ENCODE data around the gene MED12.

MED12 gene

DNA sequence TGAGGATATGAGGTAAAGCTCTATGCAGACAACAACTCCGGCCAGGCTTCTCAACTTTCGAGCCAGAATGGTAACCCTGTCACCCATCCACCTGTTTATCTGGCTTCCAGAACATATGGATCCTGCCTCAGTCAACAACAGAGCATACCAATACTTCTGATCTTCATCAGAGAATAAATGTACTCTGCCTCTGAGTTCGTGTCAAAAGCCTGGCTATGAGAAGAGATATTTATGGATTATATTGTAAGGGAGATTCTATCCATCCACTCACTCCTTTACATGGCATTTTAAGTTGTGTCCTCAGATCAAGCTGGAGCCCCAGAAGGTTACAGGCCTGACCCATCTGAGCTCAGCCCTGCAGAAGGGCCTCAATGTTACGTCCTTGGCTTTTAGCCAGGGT is 32.5 kb upstream of the MED12 start:
- no peak for DNase-seq
- Histone ChIP-seq H3K9me3 (no peaks in the 10 kb centered on the region), H3K27ac (no peak overlapping the region), H3K36me3 (no peaks in the 10 kb centered on the region), H3K4me3 (no peak overlapping the region), H3K4me1 (no peaks in the 10 kb centered on the region), H3K27me3 (no peaks in the 10 kb centered on the region)
- TF ChIP-seq, protein P1, sequence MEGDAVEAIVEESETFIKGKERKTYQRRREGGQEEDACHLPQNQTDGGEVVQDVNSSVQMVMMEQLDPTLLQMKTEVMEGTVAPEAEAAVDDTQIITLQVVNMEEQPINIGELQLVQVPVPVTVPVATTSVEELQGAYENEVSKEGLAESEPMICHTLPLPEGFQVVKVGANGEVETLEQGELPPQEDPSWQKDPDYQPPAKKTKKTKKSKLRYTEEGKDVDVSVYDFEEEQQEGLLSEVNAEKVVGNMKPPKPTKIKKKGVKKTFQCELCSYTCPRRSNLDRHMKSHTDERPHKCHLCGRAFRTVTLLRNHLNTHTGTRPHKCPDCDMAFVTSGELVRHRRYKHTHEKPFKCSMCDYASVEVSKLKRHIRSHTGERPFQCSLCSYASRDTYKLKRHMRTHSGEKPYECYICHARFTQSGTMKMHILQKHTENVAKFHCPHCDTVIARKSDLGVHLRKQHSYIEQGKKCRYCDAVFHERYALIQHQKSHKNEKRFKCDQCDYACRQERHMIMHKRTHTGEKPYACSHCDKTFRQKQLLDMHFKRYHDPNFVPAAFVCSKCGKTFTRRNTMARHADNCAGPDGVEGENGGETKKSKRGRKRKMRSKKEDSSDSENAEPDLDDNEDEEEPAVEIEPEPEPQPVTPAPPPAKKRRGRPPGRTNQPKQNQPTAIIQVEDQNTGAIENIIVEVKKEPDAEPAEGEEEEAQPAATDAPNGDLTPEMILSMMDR (IDR thresholded peaks at IDR 0.05), result no peak
- intact Hi-C loops (cut with DNase I; ENCODE audit: low total_unique reads), result no loop called here

DNA sequence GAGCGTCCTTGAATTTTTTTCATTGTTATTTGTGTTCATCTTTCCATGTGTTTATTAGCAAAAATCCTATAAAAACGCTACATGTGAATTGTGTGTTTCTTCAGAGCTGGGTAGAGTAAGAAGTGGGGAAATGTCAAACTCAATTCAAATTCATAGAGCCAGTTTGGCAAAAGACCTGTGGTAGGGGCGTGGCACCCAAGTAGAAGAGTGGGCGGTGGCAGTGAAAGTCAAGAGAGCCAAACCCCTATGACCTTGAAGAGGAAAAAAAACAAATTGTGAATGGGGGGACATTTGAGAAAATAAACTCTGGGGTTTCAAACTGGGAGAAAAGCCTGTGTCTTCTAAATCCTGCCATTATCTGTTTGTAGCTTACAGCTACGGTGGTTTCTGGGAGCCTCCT is 27.1 kb upstream of the MED12 start:
- DNase-seq, result no peak
- TF ChIP-seq, protein P1 (IDR thresholded peaks at IDR 0.05), result no peak
- intact Hi-C loops (cut with DNase I; ENCODE audit: low total_unique reads), result loop anchor here (10.0 kb wide), 1 partner anchor 84 kb away; no protein-coding TSS in a partner anchor

DNA sequence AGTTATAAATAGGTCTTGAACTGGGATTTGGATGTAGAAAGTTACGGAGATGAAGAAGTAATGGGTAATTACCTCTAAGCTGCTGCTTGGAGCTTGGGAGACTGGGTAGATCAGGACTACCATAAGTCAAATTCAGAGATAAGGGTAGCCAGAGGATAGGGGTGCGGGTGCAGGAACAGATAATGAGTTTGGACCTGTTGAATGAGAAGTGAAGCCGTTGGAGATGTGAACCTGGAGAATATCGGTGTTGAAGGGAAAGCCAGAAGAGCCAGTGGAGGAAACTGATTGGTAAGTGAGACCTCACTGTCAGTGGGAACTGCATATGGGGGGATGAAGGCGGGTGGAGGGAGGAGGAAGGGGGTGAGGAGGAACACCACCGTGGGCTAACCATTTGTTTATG is 23.4 kb upstream of the MED12 start:
- TF ChIP-seq, protein P1 (IDR thresholded peaks at IDR 0.05), result no peak
- Histone ChIP-seq H3K27ac (peak overlapping the region in 1 of 2 donors; percentile 76), H3K27me3 (no peaks in the 10 kb centered on the region), H3K4me3 (peak overlapping the region; percentile 61 to 66), H3K36me3 (no peaks in the 10 kb centered on the region), H3K4me1 (peaks cover 0 to 20% (median 8%) of the 10 kb centered on the region in 4 donors), H3K9me3 (no peaks in the 10 kb centered on the region)
- intact Hi-C loops (cut with DNase I; ENCODE audit: low total_unique reads), result loop anchor here (10.0 kb wide), 1 partner anchor 80 kb away; no protein-coding TSS in a partner anchor
- DNase-seq, result no peak

More for the DNA sequence above, 27.1 kb upstream of the MED12 start:
- H3K4me1 ChIP-seq, result no peaks in the 10 kb centered on the region
- H3K27ac ChIP-seq, result no peak overlapping the region
- H3K27me3 ChIP-seq, result no peaks in the 10 kb centered on the region
- H3K36me3 ChIP-seq, result no peaks in the 10 kb centered on the region
- H3K9me3 ChIP-seq, result no peaks in the 10 kb centered on the region
- no peak overlapping the region for H3K4me3 ChIP-seq

DNA sequence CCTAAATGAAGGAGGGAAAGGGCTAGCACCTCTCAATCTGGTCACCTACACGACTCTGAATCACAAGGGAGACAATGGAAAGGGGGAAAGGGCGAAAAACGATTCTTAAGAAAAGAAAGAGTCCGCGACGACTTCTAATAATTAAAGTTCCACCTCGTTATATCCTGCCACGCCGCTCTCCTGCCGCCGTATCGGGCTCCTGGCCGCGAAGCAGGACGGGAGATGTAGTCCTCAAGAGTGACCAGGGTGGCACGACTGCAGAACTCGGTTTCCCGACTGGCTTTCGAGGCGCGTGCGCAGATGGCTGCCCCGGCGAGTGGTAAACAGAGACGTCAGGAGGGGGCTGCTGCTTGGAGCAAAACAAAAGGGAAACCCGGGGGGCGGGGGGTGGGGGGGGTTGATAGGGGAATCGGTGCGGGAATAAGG is 22.8 kb upstream of the MED12 start, which contains the start of gene FOXO4:
FOXO4 (plus strand) TSS at position 297 of the 426 bp plus-strand sequence. CDS start 678 bp downstream, outside the sequence.
- Histone ChIP-seq H3K4me1 (peaks cover 0 to 20% (median 8%) of the 10 kb centered on the region in 4 donors), H3K27me3 (no peaks in the 10 kb centered on the region), H3K4me3 (peak within 1 kb of the TSS; percentile 61 to 66), H3K27ac (peak within 1 kb of the TSS; percentile 76 to 79), H3K36me3 (no peaks in the 10 kb centered on the region), H3K9me3 (no peaks in the 10 kb centered on the region)
- intact Hi-C loops (cut with DNase I; ENCODE audit: low total_unique reads), result loop anchor here (10.0 kb wide), 1 partner anchor 79 kb away; no protein-coding TSS in a partner anchor
- TF ChIP-seq, protein P1 (IDR thresholded peaks at IDR 0.05), result no peak
- DNase-seq, result peak; percentile 93 to 94

DNA sequence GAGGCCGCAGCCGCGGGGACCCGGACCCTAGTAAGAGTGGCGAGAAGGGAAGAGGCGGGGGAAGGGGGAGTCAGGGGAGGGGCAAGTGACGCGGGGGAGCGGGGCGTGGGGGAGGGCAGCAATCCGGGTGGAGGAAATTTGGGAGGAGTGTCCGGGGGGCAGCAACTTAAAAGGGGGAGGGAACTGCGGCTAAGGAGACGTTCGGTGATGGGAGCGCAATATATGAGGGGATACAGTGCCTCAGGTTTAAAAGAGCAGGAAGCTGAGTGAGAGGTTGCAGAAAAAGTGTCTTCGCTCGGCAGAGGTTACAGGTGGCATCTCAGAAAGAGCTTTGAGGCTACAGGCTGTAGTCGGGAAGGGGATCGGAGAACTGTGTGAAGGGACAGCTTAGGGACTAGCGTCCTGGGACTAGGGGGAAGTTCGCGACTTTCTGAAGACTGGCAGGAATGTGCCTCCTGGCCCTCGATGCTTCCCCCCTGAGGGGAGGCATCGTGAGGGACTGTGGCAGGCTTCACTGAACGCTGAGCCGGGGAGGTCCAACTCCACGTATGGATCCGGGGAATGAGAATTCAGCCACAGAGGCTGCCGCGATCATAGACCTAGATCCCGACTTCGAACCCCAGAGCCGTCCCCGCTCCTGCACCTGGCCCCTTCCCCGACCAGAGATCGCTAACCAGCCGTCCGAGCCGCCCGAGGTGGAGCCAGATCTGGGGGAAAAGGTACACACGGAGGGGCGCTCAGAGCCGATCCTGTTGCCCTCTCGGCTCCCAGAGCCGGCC is 22.2 kb upstream of the MED12 start:
- Histone ChIP-seq H3K27me3 (no peaks in the 10 kb centered on the region), H3K27ac (peak overlapping the region; percentile 76 to 79), H3K9me3 (no peaks in the 10 kb centered on the region), H3K36me3 (no peaks in the 10 kb centered on the region), H3K4me3 (peak overlapping the region; percentile 61 to 66), H3K4me1 (peaks cover 0 to 20% (median 8%) of the 10 kb centered on the region in 4 donors)
- intact Hi-C loops (cut with DNase I; ENCODE audit: low total_unique reads), result loop anchor here (10.0 kb wide), 1 partner anchor 79 kb away; no protein-coding TSS in a partner anchor
- peak in 1 of 2 donors; percentile 84 for DNase-seq
- TF ChIP-seq, protein P1 (IDR thresholded peaks at IDR 0.05), result no peak
